Nucleus accumbens (tissue), 56 donors: Measurements from ENCODE around the gene PIEZO2.

ENCODE experiments used
- DNase-seq, 56 donors: peaks; one replicate each; lab custom pipeline; 2025; lab: John Stamatoyannopoulos, UW

Gene PIEZO2

DNA sequence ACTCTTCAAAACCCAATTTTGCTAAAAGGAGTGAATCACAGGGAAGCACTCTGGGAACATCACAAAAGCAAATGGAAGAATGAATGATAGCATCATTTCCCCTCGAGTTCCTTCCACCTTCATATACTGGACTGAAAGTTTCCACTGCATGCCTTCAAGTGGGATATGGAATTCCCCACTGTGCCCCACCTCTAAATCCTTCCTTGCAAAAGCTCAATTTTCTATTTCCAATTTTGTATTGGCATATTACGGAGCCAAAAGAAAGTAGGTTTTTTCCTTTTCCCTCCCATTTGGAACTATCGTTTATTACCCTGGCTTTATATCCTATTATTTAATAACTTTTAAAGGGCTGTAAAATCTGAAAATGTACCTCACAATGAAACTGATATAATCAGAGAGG is 149.3 kb downstream of the PIEZO2 start:
- no peak for DNase-seq

DNA sequence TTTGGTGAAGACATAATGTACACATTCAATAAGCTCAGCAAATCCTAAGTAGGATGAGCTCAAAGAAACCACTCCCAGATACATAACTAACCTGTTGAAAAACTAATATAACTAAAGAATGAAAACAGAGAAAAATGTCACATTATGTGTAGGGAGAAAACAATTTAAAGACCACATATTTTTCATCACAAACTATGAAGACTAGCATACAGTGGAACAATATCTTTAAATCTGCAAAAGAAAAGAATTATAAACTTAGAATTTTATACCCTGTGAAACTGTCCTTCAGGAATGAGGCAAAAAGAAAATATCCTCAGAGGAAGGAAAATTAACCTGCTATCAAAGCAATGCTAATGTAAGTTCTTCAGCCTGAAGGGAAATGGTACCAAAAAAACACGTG is 151.5 kb downstream of the PIEZO2 start:
- DNase-seq: no peak

DNA sequence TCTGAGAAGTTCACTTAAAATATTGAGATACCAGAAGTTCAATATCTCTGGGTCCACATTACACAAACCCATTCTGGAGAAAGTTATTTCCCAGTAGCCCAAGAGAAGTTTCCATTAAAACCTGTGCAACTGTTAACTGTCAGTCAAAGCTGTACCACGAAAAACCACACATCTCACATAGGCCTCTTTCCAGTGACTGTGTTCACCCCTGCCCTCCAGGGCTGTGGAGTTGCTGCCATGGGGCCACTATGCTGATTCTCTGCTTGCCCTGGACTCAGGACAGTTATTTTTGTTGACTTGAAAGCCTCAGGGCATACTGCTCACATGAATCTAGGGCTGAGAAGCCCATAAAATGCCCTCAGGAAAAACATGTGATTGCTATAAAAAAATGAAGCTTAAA is 153.8 kb downstream of the PIEZO2 start:
- DNase-seq: no peak

DNA sequence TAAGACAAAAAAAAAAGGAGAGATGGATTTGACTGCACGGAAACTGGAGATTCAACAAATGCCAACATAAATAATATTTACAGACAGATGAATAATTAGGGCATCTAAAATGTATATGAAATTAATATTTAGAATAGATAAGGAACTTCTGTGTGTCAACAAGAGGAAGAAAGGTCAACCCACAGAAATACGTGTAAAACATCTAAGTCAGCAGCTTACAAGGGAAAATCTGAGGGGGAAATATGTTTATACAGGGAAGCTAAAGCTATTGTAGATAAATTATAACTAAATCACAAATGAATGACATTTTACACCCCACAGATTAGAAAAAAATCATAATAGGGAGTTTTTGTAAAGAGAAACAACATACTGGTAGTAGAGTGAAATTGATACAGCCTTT is 159.9 kb downstream of the PIEZO2 start:
- no peak for DNase-seq

DNA sequence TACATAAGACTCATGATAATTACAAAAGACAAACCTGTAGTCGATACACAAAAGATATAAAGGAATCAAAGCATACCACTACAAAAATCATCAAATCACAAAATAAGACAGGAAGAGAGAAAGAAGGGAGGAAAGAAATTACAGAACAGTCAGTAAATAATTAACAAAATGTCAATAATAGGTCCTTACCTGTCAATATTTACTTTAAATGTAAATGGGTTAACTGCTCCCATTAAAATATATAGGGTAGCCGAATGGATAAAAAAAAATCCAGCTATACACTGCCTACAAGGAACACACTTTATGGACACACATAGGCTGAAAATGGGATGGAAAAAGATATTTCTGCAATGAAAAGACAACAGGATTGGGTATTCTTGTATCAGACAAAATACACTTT is 163.7 kb downstream of the PIEZO2 start:
- DNase-seq: no peak

DNA sequence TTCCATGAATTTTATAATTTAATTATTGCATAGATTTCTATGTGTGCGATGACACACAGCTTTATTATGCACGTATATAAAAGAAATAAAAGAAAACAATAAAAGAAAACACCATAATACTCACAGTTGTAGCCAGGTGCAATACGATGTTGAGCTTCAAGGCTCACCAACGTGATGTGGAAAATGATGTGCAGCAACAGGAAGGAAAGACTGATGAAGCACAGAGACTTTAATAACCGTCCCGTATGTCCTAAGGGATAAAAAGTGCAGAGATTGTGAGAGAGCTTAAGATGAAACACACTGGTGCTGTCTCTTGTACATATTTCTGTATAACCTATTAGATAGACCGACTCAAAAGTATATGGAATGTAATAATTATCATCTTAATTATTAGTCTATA is 170.0 kb downstream of the PIEZO2 start:
- DNase-seq: no peak

DNA sequence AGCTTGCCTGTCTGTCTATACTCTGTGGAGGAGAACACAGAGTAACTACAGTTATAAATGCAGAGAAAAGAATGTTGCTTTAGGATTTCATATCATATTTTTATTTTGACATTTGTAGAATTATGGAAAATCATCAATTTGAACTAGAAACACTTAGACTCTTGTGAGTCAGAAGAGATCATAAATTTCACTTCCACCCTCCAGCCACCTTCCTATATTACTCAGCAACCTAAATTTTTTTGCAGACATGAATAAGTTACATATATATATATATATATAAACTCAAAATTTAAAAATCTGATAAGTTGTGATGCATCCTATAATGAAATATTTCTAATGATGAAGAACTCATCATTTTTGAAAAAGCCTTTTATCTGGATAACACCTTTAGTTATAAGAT is 172.3 kb downstream of the PIEZO2 start:
- DNase-seq: no peak

DNA sequence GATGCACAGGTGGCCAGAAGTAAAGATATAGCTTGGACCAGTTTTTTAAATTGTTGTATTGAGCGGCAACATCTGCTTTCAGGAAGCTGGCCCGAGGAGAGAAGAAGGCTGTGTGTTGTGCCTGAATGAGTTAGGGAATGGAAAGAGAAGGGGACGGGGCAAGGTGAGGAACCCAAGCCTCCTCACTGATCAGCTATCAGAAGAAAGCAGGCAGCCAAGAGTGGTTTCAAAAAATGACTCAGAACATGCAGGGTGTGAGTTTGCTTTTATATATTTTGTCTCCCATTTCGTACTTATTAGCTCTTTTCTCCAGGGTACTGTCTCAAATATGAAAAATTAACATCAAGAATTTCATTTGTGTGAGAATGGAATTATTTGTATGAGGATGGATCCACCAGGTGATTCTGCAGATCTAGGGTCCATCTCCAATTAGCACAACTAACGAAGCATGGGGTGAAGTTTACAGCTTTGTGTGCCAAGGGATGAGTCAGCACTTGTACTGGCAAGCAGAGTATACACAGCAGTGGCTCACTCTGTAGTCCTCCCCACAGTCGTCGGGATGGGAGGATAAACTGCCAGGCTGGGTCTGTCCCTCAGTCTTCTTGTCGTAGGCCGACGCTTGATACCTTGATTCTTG is 175.7 kb downstream of the PIEZO2 start:
- DNase-seq: peak in 1 of 56 donors; percentile 74

DNA sequence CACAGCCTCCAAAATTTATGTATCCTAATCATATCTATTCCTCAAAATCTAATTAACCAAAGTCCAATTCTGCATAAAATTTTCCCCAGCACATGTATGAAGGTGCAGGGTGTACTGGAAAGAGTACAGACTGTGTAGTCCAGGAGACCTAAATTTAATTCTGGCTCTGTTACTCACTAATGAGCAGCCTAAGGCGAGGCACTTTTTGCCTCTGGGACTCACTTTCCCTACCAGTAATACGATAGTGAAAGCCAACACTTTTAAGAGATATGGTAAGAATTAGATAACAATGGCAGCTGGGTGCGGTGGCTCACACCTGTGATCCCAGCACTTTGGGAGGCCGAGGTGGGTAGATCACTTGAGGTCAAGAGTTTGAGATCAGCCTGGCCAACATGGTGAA is 177.7 kb downstream of the PIEZO2 start:
- no peak for DNase-seq

DNA sequence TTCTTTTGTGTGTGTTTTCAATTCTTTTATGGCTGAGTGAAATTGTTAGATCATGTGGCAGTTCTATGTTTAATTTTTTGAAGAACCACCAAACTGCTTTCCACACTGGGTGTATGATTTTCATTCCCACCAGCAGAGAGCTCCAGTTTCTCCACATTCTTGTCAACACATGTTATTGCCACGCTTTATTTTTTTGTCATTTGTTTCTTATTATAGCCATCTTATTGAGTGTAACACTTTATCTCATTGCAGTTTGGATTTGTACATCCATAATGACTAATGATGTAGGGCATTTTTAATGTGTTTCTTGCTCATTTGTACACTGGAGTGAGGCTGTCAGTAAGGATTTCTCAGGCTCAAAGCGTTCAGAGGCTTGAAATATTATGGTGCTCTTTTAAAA is 184.2 kb downstream of the PIEZO2 start:
- no peak for DNase-seq

DNA sequence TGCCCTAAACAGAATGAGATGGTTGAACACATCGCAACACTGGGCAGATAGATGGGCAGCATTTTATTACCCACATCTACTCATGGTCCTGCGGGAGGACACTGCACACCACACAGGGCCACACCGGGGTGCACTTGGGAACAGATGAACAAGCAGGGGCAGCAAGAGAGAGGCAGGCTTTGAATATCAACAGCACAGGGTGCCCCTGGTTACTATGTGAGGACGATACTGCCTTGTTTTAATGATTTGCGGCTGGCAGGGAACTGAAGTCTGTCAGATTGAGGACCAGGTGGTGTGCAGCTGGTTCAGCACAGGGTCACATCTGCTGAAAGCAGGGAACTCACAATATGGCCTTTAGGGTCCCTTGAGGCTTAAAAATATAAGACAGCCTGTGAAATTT is 195.7 kb downstream of the PIEZO2 start:
- no peak for DNase-seq

DNA sequence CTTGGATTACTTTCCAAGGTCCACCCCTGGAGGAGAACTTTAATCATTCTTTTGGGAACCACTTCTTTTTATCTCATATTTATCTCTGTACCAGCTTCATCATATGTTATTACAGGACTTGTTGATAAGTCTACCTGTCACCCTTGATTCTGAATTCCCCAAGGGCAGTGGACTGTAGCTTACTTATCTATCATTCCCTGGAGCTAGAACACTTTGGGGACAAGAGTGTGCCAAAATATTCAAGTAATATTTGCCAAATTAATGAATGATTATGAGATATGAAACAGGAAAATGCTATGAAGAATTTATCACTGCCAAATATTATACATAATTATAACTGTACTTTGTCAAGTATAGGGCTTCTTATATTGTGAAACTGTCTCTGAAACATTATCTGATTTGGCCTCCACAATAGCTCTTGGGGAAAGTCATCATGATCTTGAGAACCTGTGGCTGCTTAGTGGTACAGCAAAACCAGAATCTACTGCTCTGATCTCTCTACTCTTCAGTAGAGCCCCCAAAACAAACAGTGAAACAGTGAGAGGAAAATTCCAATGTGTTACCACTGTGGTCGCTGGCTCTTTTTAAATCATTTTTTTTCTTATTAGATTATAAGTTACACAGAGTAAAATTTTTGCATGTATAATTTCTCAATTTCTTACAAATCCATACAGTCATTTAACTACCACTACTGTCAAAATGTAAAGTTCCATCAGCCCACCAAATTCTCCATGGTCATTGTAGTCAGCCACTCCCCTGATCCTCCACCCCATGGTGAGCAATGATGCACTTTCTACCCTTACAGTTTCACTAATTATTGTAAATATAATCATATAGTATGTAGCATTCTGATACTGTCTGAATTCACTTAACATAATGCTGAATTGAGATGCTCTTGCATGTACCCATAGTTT is 197.5 kb downstream of the PIEZO2 start:
- no peak for DNase-seq

DNA sequence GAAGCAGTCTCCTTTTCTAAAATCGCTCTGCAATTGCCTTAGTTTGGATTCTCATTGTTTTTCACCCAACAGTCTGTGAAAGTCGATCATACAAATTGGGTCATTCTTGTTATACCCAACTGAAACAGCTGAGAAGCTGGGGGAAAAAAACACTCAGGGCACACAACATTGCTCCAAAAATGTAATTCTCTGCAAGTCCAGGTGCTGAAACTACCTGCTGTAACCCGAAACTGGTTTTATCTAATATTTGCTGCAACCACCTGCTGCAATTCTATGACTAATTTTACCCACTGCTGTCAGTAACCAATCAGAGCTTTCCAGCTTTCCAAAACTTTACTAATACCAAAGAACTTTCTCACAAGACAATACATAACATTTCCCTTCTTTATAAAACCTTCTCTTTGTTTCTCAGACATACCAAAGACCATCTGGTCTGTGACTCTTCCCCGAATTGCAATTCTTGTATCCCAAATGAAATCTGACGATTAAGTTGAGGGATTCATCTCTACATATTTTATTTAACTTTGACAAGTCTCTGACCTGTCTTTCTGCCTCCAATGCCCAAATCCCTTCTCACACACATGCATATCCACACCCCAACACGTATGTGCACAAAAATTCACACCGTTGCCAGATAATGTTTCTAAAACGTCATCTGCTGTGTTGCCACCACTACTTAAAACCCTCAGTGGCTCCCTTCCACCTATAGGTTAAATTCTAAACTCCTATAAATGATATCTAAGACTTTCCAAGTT is 198.3 kb downstream of the PIEZO2 start:
- DNase-seq: no peak

DNA sequence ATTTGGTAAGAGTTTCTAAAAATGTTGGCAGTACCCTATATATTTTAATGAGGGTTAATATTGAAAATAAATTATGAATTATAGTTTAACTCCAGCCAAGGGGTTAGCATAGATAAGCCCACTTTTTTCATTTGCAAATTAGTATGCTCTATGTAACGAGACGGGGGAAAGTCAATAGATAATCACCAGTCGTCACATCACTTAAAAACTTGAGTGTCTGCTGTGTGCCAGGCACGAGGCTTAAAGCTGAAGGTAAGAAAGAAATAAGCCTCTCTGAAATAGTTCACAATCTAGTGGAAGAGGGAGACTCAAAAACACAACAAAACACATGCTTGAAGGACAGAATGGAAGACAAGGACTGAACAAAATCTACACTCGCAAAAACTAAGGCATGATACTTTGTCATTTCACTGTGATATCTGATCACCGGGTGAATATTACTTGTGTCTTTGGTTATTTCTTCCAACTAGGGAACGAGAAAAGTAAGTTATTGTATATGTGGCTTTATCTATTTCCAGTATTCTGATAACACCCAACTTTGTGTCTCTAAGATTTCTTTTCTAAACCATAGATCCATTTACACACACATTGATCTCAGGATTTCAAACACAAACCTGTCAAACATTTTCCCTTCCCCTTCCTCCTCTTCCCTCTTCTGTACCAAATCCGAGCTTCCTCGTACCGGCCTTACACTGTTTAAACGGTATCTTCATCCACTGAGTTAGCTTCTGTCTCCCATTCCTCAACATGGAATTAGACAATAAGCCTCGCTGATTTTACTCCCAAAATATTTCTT is 199.1 kb downstream of the PIEZO2 start:
- DNase-seq: no peak

DNA sequence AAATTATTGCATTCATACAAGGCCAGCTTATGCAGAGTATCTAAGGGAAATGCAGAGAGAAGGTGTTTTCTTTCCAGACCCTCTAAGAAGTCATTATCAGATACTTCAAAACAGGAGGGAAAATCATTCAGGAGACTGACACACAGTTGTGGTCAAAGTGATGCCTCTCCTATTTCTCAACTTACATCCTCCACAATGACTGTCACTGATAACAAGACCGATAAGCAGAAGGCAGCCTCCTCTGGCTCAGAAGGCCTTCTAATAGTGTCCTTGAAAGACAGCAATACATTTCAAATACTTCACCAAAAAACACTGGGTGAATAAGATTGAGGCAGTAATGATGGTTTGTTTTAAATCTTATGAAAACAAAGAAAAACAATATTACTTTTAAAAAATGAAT is 199.7 kb downstream of the PIEZO2 start:
- DNase-seq: no peak

DNA sequence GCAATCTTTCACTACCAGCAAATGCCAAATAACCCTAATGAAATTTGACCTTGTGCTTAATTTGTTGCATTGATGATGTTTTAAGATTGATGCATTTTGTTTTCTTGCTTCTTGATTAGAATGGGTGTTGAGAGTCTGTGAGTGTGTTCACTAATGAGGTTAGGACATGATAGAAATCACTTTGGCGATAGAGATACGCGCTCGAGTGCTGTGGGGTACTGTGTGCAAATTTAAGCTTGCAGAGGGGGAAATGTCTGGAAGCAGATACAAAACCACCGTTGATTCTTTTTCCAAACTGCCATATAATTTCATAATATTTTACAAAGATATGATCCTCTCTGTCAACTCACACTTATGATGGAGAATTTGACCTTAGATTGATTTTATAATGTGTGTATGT is 200.9 kb downstream of the PIEZO2 start:
- DNase-seq: no peak

DNA sequence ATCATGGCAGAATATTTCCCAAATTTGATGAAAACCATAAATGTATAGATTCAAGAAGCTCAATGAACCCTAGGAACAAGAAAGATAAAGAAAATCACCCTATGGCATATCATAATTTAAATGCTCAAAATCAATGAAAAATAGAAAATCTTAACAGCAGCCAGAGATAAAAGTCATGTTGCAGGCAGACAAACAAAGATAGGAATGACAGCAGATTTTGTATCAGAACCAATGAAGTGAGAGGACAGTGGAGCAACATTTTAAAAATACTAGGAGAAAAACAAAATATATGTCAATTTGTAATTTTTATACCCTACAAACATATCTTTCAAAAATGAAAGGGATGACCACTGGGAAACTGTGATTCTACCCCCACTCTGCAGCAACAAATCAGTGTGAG is 203.3 kb downstream of the PIEZO2 start:
- DNase-seq: no peak

DNA sequence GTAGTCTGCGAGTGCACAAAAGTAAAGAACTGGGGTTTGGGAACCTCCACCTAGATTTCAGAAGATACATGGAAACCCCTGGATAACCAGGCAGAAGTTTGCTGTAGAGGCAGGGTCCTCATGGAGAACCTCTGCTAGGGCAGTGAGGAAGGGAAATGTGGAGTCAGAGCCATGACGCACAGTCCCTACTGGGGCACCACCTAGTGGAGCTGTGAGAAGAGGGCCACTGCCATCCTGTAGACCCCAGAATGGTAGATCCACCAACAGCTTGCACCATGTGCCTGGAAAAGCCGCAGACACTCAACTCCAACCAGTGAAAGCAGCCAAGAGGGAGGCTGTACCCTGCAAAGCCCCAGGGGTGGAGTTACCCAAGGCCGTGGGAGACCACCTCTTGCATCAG is 206.4 kb downstream of the PIEZO2 start:
- no peak for DNase-seq

DNA sequence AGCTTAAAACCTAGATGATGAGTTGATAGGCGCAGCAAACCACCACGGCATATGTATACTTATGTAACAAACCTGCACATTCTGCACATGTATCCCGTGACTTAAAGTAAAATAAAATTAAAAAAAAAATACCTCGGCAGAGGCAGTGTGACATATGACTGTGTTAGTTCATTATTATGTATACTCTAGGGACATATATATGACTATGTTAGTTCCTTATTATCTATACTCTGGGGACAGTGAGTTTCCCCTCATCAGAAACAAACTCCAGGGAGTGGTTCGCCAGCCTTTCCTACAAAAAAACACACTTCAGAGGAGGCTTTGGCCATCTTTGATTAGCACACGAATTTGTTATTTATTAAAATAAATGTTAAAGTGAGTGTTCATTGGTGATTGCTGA is 209.5 kb downstream of the PIEZO2 start:
- DNase-seq: no peak

DNA sequence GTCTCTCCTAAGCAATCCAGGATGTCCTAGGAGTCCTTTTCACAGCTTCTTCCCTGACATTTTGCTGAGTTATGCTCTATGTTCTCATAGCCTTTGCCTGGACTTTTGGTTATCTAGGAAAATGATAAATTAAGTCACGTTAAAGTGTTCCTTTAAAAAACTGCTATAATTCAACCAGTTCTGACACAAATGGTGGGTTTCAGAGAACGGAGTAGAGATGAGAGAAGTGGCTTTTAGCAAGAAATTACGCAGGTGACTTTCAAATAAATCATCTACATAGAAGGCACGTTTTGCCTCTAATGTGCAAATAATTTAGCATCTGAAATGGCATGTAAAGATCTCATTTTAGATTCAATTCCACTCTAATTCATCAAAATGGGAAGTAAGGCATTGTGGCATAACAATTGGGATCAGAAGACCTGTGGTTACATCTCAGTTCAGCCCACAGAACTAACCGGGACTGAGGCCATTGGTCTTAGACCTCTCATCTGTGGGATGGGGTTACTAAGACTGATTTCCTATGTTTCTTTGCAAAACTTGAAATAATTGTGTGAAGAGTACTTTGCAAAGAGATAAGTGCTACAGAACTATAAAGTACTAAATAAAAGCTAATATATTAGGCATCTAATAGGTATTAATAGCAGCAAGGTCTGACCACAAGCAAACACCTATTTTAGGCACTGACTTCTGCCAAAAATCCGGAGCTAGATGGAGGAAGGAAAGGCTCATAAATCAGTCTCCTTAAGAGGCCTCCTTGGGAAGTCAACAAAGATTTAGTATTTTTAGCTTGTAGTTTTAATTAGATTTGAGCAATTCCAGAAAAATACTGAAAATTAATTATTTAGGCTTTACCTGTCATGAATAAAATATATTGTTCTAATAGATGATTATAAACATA is 211.4 kb downstream of the PIEZO2 start:
- no peak for DNase-seq
